Uterus (tissue), 2 donors: ENCODE results near the gene TXLNG.

ENCODE experiments used
- CTCF ChIP-seq, 4 experiments: fragments of 200-600 bp in 2 of 4; fragments of 450-650 bp in 2 of 4; sonication (generic) in 2 of 4; IDR thresholded peaks; one replicate each; pipeline ENCODE4 v1.5.1; 2016 to 2019; ENCODE audit warnings: antibody characterized with exemption in 4 of 4, mild to moderate bottlenecking in 2 of 4, moderate library complexity in 1 of 4
- POLR2A ChIP-seq, 2 donors: fragments of 450-650 bp; IDR thresholded peaks; one replicate each; pipeline ENCODE4 v1.6.1; 2016; ENCODE audit warnings: antibody characterized with exemption in 2 of 2, mild to moderate bottlenecking in 1 of 2, moderate library complexity in 1 of 2

- TF ChIP-seq POLR2A (IDR thresholded peaks at IDR 0.05), result no peak
- TF ChIP-seq CTCF (IDR thresholded peaks at IDR 0.05), result no peak
These were observed 59.4 kb downstream of the TXLNG start for GRCh38 chrX:16845686-16846085.
